WTC11 (cell line): ENCODE data around the gene BPTF.

ENCODE experiments used
- CBFB ChIP-seq: sonication (generic); formaldehyde crosslinking; IDR thresholded peaks from 2 replicates; pipeline ENCODE4 v1.8.1; 2022; ENCODE audit warnings: mild to moderate bottlenecking, low read depth, missing genetic modification reagents
- ELF4 ChIP-seq: sonication (generic); formaldehyde crosslinking; IDR thresholded peaks from 2 replicates; pipeline ENCODE4 v1.8.1; 2022; ENCODE audit warnings: low read depth, mild to moderate bottlenecking, moderate library complexity, missing genetic modification reagents
- RELA ChIP-seq: sonication (generic); formaldehyde crosslinking; IDR thresholded peaks from 2 replicates; pipeline ENCODE4 v1.8.1; 2022; ENCODE audit warnings: missing genetic modification reagents, mild to moderate bottlenecking, borderline replicate concordance
- SMAD3 ChIP-seq: sonication (generic); formaldehyde crosslinking; IDR thresholded peaks from 2 replicates; pipeline ENCODE4 v1.8.0; 2022; ENCODE audit warnings: missing genetic modification reagents, mild to moderate bottlenecking, borderline replicate concordance
- ZNF232 ChIP-seq: sonication (generic); formaldehyde crosslinking; IDR thresholded peaks from 2 replicates; pipeline ENCODE4 v1.8.0; 2022; ENCODE audit warnings: mild to moderate bottlenecking, missing genetic modification reagents
- TF ChIP-seq, protein P1 (sequence below): sonication (generic); formaldehyde crosslinking; IDR thresholded peaks from 2 replicates; pipeline ENCODE4 v1.8.0; 2022; ENCODE audit warnings: mild to moderate bottlenecking, missing genetic modification reagents
- TF ChIP-seq, protein P2 (sequence below): fragments of 200-600 bp; IDR thresholded peaks from 2 replicates; pipeline ENCODE4 v1.8.0; 2022; ENCODE audit warnings: antibody characterized with exemption
- TF ChIP-seq, protein P3 (sequence below): sonication (generic); formaldehyde crosslinking; IDR thresholded peaks from 2 replicates; pipeline ENCODE4 v1.8.0; 2022; ENCODE audit warnings: missing genetic modification reagents

DNA sequence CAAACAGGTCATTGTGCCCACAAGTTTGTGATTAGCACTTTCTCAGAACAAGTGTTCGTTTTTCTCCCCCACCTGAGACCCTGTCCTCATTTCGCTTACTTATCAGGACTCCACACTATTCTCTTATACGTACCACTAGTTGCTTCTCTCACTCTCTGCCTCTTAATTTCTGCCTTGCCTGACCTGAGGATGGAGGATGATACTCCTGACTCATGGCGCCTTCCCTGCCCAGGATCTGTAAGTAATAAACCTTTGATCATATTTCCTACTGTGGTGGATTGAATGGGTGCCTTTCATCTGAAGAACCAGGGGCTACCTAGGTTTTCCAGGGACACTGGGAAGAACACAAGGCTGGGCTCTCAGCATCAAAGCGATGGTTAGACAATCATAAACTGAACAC is 39.8 kb upstream of the BPTF start:
- TF ChIP-seq, protein P1, sequence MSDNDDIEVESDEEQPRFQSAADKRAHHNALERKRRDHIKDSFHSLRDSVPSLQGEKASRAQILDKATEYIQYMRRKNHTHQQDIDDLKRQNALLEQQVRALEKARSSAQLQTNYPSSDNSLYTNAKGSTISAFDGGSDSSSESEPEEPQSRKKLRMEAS (CRISPR knock-in tag), result no peak
- TF ChIP-seq, protein P2, sequence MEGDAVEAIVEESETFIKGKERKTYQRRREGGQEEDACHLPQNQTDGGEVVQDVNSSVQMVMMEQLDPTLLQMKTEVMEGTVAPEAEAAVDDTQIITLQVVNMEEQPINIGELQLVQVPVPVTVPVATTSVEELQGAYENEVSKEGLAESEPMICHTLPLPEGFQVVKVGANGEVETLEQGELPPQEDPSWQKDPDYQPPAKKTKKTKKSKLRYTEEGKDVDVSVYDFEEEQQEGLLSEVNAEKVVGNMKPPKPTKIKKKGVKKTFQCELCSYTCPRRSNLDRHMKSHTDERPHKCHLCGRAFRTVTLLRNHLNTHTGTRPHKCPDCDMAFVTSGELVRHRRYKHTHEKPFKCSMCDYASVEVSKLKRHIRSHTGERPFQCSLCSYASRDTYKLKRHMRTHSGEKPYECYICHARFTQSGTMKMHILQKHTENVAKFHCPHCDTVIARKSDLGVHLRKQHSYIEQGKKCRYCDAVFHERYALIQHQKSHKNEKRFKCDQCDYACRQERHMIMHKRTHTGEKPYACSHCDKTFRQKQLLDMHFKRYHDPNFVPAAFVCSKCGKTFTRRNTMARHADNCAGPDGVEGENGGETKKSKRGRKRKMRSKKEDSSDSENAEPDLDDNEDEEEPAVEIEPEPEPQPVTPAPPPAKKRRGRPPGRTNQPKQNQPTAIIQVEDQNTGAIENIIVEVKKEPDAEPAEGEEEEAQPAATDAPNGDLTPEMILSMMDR, result no peak
- TF ChIP-seq RELA (CRISPR knock-in tag) (no peak), ELF4 (CRISPR knock-in tag) (no peak), SMAD3 (CRISPR knock-in tag) (no peak), CBFB (CRISPR knock-in tag) (no peak), ZNF232 (CRISPR knock-in tag) (no peak)
- TF ChIP-seq, protein P3, sequence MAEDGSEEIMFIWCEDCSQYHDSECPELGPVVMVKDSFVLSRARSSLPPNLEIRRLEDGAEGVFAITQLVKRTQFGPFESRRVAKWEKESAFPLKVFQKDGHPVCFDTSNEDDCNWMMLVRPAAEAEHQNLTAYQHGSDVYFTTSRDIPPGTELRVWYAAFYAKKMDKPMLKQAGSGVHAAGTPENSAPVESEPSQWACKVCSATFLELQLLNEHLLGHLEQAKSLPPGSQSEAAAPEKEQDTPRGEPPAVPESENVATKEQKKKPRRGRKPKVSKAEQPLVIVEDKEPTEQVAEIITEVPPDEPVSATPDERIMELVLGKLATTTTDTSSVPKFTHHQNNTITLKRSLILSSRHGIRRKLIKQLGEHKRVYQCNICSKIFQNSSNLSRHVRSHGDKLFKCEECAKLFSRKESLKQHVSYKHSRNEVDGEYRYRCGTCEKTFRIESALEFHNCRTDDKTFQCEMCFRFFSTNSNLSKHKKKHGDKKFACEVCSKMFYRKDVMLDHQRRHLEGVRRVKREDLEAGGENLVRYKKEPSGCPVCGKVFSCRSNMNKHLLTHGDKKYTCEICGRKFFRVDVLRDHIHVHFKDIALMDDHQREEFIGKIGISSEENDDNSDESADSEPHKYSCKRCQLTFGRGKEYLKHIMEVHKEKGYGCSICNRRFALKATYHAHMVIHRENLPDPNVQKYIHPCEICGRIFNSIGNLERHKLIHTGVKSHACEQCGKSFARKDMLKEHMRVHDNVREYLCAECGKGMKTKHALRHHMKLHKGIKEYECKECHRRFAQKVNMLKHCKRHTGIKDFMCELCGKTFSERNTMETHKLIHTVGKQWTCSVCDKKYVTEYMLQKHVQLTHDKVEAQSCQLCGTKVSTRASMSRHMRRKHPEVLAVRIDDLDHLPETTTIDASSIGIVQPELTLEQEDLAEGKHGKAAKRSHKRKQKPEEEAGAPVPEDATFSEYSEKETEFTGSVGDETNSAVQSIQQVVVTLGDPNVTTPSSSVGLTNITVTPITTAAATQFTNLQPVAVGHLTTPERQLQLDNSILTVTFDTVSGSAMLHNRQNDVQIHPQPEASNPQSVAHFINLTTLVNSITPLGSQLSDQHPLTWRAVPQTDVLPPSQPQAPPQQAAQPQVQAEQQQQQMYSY (CRISPR knock-in tag), result no peak
